ENCODE results near the gene DDX42. TPM values are rescaled to one million over a fixed set of nuclear protein-coding genes. Genes with fewer than 3 reads are reported as not detected.
"Not testable (repeated sequence)": the region's sequence is repeated elsewhere in the genome, so short reads cannot be mapped to it uniquely, and the experiment has no call there.

DDX42 gene
- total RNA-seq, 1 donor from 2014 or later = 123 TPM

GRCh38 chr17:63855185-63855584 lies 81.2 kb downstream of the DDX42 start:
- Mint-ChIP-seq H3K4me3 (ENCODE audit: unreplicated experiment) (no peak overlapping the region), H3K27ac (ENCODE audit: unreplicated experiment) (no peak overlapping the region), H3K9me3 (ENCODE audit: unreplicated experiment) (no peaks in the 10 kb centered on the region), H3K36me3 (ENCODE audit: unreplicated experiment) (no peaks in the 10 kb centered on the region), H3K27me3 (ENCODE audit: unreplicated experiment) (peaks cover 53% of the 10 kb centered on the region), H3K4me1 (ENCODE audit: unreplicated experiment) (no peaks in the 10 kb centered on the region)
- no peak for TF ChIP-seq CTCF (IDR thresholded peaks at IDR 0.05)
- DNase-seq (ENCODE audit: extremely low spot score, unreplicated experiment) = no peak

GRCh38 chr17:63856425-63856824 lies 82.5 kb downstream of the DDX42 start:
- not testable (repeated sequence) for H3K36me3 Mint-ChIP-seq (ENCODE audit: unreplicated experiment); H3K4me1 Mint-ChIP-seq (ENCODE audit: unreplicated experiment); DNase-seq (ENCODE audit: extremely low spot score, unreplicated experiment); H3K27ac Mint-ChIP-seq (ENCODE audit: unreplicated experiment); H3K4me3 Mint-ChIP-seq (ENCODE audit: unreplicated experiment); H3K9me3 Mint-ChIP-seq (ENCODE audit: unreplicated experiment)
- H3K27me3 Mint-ChIP-seq (ENCODE audit: unreplicated experiment) = peaks cover 60% of the 10 kb centered on the region

GRCh38 chr17:63859257-63859656 lies 85.3 kb downstream of the DDX42 start:
- no peak overlapping the region for H3K27ac Mint-ChIP-seq (ENCODE audit: unreplicated experiment)
- no peaks in the 10 kb centered on the region for H3K36me3 Mint-ChIP-seq (ENCODE audit: unreplicated experiment)
- no peaks in the 10 kb centered on the region for H3K9me3 Mint-ChIP-seq (ENCODE audit: unreplicated experiment)
- no peaks in the 10 kb centered on the region for H3K4me1 Mint-ChIP-seq (ENCODE audit: unreplicated experiment)
- DNase-seq (ENCODE audit: extremely low spot score, unreplicated experiment) = no peak
- TF ChIP-seq CTCF (IDR thresholded peaks at IDR 0.05) = no peak
- H3K4me3 Mint-ChIP-seq (ENCODE audit: unreplicated experiment) = no peak overlapping the region
- peaks cover 46% of the 10 kb centered on the region for H3K27me3 Mint-ChIP-seq (ENCODE audit: unreplicated experiment)

- H3K4me1 Mint-ChIP-seq (ENCODE audit: unreplicated experiment); H3K9me3 Mint-ChIP-seq (ENCODE audit: unreplicated experiment); H3K4me3 Mint-ChIP-seq (ENCODE audit: unreplicated experiment); DNase-seq (ENCODE audit: extremely low spot score, unreplicated experiment); H3K36me3 Mint-ChIP-seq (ENCODE audit: unreplicated experiment); H3K27ac Mint-ChIP-seq (ENCODE audit: unreplicated experiment): not testable (repeated sequence)
- H3K27me3 Mint-ChIP-seq (ENCODE audit: unreplicated experiment) = peaks cover 26% of the 10 kb centered on the region
Measured at GRCh38 chr17:63866625-63867024, 92.7 kb downstream of the DDX42 start.

Other genes with a start within 250 kb of the DDX42 start
- gene DCAF7, start 223.7 kb upstream of the DDX42 start, total RNA-seq = 93.9 and 97.4 TPM in 2 replicates
- gene TACO1, start 173.3 kb upstream of the DDX42 start, total RNA-seq = 20.9 and 23.8 TPM in 2 replicates
- gene MAP3K3, start 151.8 kb upstream of the DDX42 start, total RNA-seq = 41.0 and 41.7 TPM in 2 replicates
- 52.6 and 54.3 TPM in 2 replicates for gene LIMD2, start 74.0 kb upstream of the DDX42 start, total RNA-seq
- 42.9 and 50.6 TPM in 2 replicates for gene STRADA, start 32.4 kb upstream of the DDX42 start, total RNA-seq
- 80.6 and 87.5 TPM in 2 replicates for gene CCDC47, start 573 bp upstream of the DDX42 start, total RNA-seq
- 98.5 and 106 TPM in 2 replicates for gene PSMC5, start 53.3 kb downstream of the DDX42 start, total RNA-seq
- gene FTSJ3, start 53.5 kb downstream of the DDX42 start, total RNA-seq = 36.1 and 37.4 TPM in 2 replicates
- gene SMARCD2, start 68.5 kb downstream of the DDX42 start, total RNA-seq = 42.6 and 44.7 TPM in 2 replicates
- not detected in 2 replicates for gene CSH2, start 99.5 kb downstream of the DDX42 start, total RNA-seq
- gene GH2, start 107.8 kb downstream of the DDX42 start, total RNA-seq = not detected in 2 replicates
- not detected in 2 replicates for gene CSH1, start 122.4 kb downstream of the DDX42 start, total RNA-seq
- gene CSHL1, start 137.1 kb downstream of the DDX42 start, total RNA-seq = not detected in 2 replicates
- gene GH1, start 144.7 kb downstream of the DDX42 start, total RNA-seq = not detected in 2 replicates
- not detected in 2 replicates for gene CD79B, start 158.2 kb downstream of the DDX42 start, total RNA-seq
- gene SCN4A, start 198.7 kb downstream of the DDX42 start, total RNA-seq = not detected in 2 replicates
- not detected in 2 replicates for gene PRR29, start 224.2 kb downstream of the DDX42 start, total RNA-seq
- not detected in 2 replicates for gene ICAM2, start 246.5 kb downstream of the DDX42 start, total RNA-seq

All from osteocyte (in vitro differentiated cells).